ENCODE measurements around the gene NDUFC2.
"Not testable (repeated sequence)": the region's sequence is repeated elsewhere in the genome, so short reads cannot be mapped to it uniquely, and the experiment has no call there.

The NDUFC2 gene

GRCh38 chr11:78079232-78080083 lies at the start of gene NDUFC2:
NDUFC2 (minus strand) TSS chr11:78079862; CDS start chr11:78079744, 118 bp downstream.
- peak; percentile 68 for DNase-seq

GRCh38 chr11:78127403-78127802 lies 47.7 kb upstream of the NDUFC2 start:
- DNase-seq, result no peak

GRCh38 chr11:78112582-78113275 lies 33.1 kb upstream of the NDUFC2 start:
- DNase-seq, result no peak

- DNase-seq, result no peak
Measured at GRCh38 chr11:78111298-78111697, 31.6 kb upstream of the NDUFC2 start.

GRCh38 chr11:78110830-78111229 lies 31.2 kb upstream of the NDUFC2 start:
- no peak for DNase-seq

- DNase-seq, result no peak
Measured at GRCh38 chr11:78110351-78110750, 30.7 kb upstream of the NDUFC2 start.

- DNase-seq, result no peak
Measured at GRCh38 chr11:78109081-78110015, 29.7 kb upstream of the NDUFC2 start.

GRCh38 chr11:78100676-78101472 lies 21.2 kb upstream of the NDUFC2 start:
- no peak for DNase-seq

GRCh38 chr11:78100261-78100660 lies 20.6 kb upstream of the NDUFC2 start:
- no peak for DNase-seq

GRCh38 chr11:78099666-78100065 lies 20.0 kb upstream of the NDUFC2 start:
- no peak for DNase-seq

GRCh38 chr11:78097666-78098385 lies 18.2 kb upstream of the NDUFC2 start:
- DNase-seq, result no peak

GRCh38 chr11:78094250-78094649 lies 14.6 kb upstream of the NDUFC2 start:
- no peak for DNase-seq

- not testable (repeated sequence) for DNase-seq
Measured at GRCh38 chr11:78086521-78087074, 6.9 kb upstream of the NDUFC2 start.

- no peak for DNase-seq
Measured at GRCh38 chr11:78085972-78086371, 6.3 kb upstream of the NDUFC2 start.

- not testable (repeated sequence) for DNase-seq
Measured at GRCh38 chr11:78084506-78084905, 4.8 kb upstream of the NDUFC2 start.

- no peak for DNase-seq
Measured at GRCh38 chr11:78083021-78083420, 3.4 kb upstream of the NDUFC2 start.

- no peak for DNase-seq
Measured at GRCh38 chr11:78082146-78082545, 2.5 kb upstream of the NDUFC2 start.

- no peak for DNase-seq
Measured at GRCh38 chr11:78081583-78081982, 1.9 kb upstream of the NDUFC2 start.

- no peak for DNase-seq
Measured at GRCh38 chr11:78080818-78081495, 1.3 kb upstream of the NDUFC2 start.

GRCh38 chr11:78080084-78080817 lies 589 bp upstream of the NDUFC2 start:
- no peak for DNase-seq
